GM12892 (cell line): ENCODE data around the gene PELI3.

Experiments
- POLR2AphosphoS5 ChIP-seq: IDR thresholded peaks from 2 replicates; pipeline ENCODE4 v1.6.1; 2011; ENCODE audit warnings: low read depth, low read length, control low read depth
- TAF1 ChIP-seq: IDR thresholded peaks from 2 replicates; pipeline ENCODE4 v1.6.1; 2011; ENCODE audit warnings: low read depth, mild to moderate bottlenecking, control low read depth, low read length, borderline replicate concordance

DNA sequence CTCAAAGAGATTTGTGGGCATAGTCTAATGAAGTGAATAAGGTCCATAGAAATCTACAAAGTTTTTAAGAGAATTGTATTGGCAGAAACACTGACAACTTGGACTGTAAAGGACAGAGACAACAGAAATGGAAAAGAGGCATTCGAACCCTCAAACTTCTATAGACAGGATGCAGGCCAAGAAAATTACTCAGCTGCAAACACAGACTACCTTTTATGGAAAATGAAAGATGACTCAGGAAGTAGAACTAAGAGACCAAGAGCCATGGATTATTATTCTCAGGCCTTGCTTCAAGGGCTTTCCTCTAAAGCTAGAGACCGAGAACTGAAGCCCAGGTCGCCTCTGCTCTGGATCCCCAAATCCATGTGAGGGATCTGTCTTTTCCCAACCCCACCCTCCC, 3.8 kb upstream of the PELI3 start:
- TF ChIP-seq POLR2AphosphoS5 (no peak), TAF1 (no peak)
